Activated CD4-positive, alpha-beta T cell treated with anti-CD3 and anti-CD28 coated beads, Interleukin-2, amount 50 U/mL, for 4 hours (primary cell): ENCODE data around the gene EPB41L1.

Experiments
- DNase-seq, 2 experiments: peaks; one replicate each; pipeline ENCODE4 v3.0.0-alpha.2; 2020

EPB41L1 gene

DNA sequence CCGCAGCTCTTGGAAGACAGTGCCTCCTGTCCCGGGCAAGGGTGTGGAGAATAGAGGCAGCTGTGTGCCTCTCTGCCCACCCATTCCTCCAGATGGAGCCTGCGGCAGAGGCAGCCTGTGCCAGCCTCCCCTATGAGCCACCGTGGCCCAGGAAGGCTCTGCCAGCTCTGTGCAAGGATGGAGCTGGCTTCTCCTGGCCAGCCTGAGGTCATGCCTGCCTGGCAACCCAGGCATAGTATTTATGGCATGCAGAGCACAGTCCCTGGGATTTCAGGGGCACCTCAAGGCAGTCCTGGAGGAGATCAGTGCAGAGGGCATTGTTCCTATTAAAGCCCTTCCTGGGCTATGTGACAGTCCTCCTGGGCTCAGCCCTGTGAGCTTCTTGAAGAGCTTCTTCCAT, 1.5 kb downstream of the EPB41L1 start:
- DNase-seq = no peak

DNA sequence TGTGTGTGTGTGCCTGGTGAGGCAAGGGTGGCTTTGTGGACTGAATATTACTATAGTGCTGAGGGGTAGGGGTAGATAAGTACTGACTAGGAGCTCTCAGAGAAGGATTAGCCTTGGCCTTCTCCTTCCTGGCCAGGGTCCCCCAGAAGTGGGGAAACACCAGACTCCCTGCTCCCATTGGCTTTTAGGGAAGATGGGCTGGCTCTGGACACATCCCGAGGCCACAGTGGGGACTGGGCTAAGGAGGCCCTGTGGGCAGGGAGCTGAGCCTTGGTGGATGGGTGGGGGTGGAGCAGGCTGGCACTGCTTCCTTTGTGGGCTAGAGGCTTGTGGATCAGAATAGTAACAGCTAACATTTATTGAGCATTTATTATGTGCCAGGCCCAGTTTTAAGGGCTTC, 3.1 kb downstream of the EPB41L1 start:
- no peak for DNase-seq

DNA sequence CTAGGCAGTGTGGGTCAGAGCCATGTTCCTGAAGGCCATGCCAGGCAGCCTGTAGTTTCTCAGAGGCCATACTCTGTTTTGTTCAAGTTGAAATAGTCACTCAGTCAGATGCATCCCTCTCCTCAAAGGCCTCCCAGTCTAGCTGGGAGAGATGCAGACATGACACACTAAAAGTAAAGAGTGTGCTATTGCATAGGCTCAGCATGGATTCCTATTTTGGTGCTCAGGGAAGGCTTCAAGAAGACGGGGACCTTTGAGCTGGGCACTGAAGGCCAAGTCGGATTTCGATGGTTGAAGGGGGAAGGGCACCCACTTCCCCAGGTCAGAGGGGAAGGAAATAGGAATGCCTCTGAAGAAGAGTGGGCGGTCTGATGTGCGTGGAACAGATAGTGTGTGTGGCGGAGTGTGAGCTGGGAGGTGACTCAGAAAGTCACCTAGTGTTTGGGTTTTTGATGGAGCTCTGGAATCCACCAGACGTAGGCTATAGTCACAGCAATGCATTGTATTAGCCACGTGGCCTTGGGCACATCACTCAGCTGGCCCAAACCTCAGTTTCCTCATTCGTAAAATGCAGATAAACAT, 3.7 kb downstream of the EPB41L1 start:
- DNase-seq = no peak

DNA sequence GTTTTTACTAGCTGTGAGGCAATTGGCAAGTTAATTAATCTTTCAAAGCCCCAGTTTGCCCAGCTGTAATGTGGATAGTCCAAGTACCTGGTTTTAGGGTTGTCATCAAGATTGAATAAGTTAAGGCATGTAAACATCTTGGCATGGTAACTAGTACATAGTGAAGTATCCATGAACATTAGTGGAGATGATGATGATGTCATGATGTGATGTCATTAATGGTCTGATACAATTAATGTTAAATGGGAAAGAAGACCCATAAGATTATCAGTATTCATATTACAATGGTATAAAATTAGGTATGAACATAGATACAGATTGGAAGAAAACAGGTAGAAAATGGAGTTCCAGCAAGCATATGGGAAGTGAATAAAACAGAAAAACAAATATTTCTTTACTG, 5.3 kb downstream of the EPB41L1 start:
- DNase-seq = no peak

DNA sequence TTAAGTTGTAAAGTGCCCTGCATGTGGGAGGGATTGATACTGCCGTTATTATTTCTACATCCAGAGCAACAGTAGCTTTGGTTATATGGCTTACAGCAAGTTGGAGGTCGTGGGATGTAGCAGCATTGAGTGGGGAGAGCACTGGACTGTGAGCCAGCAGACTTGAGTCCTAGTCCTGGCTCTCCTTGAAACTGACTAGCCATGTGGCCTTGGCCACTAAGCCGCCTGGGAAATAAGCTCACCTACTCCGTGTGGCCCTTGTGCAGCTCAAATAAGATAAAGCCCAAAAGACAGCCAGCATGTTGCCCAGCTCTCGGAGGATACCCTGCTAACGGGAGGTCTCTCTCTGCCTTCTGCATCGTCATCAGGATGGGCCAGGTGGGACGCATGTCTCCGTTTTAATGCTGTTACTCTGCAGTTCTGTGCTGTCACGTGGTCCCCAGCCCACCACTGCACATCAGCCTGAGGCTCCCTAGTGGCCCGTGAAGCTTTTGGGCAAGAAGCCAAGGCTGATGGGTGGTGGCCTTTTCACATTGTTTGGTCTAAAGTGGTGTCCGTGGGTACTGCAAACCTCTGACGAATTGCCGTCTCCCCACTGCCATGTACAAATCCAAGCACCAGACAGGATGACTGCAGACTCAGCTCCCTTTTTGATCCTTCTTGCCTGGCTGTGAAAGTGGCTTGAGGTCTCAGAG, 7.9 kb downstream of the EPB41L1 start:
- DNase-seq = no peak

DNA sequence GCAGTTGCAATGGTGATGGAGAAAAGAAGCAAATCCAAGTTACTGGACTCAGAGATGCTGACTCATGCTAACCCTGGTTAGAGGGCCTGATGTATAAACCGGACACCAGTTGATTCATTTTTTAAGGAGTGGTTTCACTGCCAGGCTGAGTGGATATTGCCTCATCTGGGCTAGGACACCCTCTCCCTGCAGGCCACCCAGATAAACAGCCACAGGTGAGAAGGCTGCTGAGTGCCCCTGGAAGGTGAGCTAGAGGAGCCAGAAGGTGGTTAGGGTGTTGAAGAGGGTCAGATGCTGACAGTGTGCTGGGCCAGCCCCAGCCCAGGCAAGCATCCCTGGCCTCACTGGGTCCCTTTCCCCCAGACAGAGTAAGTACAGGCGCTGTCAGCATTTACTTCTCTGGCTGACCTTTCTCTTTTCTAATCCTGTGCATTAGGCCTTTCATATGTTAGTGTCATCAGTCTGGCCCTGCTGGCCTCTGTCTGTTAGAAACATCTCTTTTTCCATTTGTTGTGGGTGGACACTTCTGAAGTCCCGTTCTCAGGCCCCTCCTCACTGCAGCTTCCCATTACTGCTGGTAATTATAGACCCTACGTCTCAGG, 13.5 kb downstream of the EPB41L1 start:
- DNase-seq = no peak

DNA sequence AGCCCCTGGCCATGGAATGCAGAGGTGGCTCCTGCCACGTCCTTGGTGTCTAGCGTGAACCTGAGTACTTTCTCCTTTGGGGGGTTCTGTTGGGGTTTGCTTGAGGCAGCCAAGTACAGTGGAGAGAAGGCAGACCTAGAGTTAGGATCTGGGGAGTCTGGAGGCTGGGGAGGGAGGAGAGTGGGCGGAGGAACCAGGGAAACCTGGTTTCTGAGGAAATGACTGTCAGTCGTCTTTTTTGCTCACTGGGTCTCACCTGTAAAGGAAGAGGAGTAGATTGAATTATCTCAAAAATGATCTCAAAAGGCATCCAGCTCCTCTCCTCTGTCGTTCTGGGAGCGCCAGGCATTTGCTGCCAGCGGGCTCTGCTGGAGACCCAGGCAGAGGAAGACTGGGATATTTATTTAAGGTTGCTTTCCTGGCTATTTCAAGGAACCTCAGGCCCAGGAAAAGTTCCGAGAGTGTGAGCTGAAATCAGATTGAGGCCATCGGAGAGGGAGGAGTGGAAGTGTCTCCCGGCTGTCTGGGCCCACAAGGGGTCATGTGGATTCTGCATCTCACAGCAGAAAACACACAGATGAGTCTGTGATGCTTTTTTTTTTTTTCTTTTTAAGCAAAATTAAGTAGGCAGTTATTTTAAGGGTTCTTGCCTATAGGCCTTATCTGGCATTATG, 16.1 kb downstream of the EPB41L1 start:
- no peak for DNase-seq

DNA sequence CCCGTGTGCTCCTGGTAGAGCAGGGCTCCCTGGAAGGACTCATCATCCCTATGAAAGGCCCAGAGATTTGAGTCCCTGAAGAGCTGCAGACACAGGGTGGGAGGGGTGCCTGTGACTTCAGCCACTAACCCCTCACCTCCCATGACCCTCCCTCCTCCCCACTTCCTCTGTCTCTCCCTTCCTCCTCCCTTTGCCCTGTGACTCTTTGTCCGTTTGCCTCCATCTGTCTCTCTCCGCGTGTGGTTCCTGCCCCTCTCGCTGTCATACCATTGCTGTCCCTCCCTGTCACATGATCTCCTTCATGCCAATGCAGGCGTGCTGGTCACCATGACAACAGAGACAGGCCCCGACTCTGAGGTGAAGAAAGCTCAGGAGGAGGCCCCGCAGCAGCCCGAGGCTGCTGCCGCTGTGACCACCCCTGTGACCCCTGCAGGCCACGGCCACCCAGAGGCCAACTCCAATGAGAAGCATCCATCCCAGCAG, 19.0 kb downstream of the EPB41L1 start:
- DNase-seq = no peak

DNA sequence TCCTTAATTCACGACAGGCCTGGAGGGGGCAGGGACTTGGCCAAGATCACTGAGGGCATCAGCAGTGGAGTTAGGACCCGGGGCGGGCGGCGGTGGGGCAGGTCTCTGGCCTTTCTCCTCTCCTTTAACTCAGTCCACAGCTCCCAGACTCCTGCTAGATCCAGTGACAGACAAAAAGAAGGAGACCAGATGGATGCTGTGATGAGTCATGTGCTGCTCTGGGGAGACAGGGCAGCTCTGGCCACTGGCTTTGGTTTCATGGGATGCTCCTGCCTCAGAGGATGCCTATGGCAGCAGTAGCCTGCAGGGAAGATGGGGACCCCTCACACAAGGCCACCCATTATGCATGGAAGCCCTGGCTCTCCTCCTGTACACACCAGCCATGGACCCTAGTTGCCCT, 20.5 kb downstream of the EPB41L1 start:
- DNase-seq = no peak

DNA sequence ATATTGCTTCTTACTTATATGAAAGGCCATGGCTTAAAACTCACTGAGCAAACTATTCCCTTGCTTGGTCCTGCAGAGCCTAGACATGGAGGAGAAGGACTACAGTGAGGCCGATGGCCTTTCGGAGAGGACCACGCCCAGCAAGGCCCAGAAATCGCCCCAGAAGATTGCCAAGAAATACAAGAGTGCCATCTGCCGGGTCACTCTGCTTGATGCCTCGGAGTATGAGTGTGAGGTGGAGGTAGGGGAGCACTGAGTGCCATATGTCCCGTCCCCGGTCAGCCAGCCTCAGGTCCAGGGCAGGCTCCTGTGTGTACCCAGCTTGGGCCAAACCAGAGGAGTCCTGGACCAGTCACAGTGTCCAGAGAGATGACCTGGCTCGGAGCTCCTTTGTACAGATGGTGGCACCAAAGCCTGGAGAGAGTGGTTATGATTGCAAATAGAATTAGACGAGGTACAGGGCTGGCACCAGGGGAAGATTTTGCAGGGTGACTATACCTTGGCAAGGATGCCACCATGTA, 21.0 kb downstream of the EPB41L1 start:
- no peak for DNase-seq

DNA sequence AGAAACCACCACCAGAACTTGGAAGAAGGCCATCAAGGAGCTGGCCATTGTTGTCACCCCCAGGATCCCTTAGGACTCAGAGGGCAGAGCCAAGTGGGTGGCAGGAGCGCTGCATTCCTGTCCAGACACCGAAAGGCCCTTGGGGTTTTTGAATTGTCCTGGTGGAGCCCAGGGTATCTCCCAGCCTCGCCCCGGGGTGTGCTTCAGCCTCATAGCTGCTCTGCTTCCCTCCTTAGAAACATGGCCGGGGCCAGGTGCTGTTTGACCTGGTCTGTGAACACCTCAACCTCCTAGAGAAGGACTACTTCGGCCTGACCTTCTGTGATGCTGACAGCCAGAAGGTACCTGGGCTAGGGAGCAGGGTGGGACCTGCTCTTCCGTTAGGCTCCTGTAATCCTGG, 23.2 kb downstream of the EPB41L1 start:
- DNase-seq = no peak

DNA sequence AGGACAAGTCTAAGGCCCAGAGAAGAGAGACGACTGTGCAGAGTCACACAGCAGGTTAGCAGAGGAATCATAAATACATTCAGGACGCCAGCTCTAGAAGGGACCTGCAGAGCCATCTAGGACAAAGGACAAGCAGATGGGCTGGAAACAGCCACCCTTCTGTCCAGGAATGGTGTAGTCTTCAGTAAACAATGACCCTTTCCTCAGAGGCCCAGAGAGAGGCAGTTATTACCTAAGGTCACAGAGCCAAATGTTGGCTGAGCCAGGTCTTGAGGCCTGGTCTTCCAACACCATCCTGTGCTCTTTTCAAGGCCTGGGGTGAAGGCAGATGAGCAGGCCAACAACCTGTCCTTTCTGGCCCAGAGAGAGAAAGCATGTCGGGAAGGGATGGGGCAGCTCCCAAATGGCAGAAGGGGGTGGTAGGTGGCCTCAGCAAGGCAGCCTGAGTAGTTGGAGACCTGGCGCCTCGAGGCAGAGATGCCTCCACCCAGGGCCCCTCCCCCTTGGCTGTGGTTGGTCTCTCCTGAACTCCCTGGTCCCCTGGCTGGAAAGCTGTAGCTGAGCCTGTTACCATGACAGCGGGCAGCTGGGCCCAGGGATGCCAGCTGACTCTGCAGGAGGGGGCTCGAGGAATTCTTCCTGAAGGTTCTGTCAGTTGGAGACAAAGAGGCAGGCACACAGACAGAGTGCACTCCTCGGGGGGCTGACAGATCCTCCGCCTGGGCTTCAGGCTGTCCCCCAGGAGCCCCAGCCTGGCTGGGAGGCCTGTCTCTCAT, 24.8 kb downstream of the EPB41L1 start:
- DNase-seq = no peak

DNA sequence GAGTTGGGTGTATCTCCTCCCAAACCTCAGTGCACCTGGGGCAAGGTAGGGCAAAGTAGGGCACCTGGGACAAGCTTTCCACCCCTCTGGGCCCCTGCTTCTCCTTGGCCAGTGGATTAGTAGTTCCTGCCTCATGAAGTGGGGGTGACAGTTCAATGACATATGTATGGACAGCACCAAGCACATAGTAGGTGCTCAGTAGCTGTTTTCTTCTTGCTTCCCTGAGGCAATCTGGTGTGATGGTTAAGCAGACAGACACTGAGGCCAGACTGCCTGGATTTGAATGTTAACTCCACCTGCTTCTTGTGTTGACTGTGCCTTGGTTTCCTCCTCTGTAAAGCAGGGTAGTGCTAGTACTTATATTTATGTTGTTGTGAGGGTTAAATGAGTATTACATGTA, 25.8 kb downstream of the EPB41L1 start:
- no peak for DNase-seq

DNA sequence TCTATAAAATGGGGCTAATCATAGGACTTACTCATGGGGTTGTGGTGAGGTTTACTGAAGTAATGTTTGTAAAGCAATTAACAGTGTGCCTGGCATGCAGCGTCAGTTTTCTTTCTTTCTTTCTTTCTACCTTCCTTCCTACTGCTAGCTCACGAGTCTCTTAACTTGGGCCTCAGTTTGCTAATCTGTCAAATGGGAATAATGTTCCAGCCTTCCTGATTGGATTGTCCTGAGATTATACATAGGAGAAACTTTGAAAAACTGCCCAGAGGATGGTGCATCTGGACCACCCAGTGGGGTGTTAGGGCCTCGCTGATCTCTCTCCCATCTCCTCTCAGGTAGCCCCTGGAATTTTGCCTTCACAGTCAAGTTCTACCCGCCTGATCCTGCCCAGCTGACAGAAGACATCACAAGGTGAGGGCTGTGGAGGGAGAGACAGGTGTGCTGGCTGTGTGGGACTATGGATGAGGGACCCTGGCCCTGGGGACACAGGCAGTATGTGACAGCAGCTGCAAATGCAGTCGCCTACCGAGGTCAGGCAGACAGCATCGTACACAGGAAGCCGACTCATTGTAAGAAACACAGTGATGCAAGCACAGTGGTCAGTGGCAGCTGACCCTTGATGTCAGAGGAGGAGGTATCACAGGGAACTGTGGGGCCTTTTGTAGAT, 27.5 kb downstream of the EPB41L1 start:
- no peak for DNase-seq

DNA sequence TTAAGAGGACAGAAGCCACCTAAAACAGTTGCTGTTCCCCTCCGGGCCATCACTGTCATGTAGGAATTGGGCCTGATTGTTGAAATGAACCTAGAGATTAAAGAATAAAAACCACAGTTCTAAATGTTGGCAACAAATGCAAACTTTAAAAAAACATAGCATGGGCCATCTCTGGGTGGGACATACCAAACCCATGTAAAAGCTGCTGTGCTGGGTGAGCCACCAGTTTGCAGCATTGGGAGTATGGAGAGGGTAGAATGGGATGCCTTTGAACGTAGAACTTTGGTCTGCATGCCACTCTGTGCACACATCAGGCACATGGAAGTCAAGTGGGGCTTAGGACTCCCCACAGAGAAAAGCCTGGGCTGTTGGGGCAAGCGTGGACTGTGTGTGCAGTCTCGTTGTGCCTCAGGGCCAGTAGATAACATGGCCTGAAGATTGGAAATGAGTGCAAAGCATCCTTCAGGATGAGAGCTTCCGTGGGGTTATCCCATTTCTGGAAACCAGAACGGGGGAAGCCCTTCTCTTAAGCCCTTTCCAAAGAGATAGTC, 28.1 kb downstream of the EPB41L1 start:
- DNase-seq = no peak

DNA sequence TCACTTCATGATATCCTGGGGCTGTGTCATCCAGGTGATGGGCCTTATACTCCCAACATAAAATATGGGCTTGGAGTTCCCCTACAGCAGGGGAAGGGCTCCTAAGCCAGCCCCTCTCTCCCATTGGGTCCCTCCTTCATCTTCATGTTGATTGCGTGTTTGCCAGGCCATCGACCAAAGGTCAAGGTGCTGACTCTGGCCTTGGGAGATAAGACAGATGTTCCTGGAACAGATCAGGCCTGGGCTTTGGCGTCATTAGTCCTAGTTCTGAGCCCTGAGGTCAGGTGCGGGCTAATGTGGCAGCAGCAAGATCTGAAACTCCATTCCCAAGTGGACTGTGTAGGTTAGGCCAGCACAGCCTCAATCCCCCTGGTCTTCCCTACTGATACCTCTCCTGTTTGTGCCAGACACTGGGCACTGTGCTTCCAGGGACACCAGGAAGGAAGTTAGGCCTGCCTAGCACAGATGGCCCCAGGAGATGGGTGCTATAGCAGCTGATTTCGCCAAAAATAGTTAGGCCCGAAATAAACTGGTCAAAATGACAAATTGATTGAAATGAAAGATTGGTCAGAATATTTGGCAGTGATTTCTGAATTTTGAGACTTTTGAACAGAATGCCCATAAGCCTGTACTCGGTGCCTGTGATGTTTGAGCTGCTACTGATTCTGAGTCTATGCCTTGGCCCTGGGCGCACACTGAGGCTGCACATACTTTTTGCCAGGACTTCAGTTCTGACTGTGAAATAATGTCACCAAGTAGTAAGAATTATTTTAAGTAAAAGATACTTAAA, 28.8 kb downstream of the EPB41L1 start:
- DNase-seq = no peak

DNA sequence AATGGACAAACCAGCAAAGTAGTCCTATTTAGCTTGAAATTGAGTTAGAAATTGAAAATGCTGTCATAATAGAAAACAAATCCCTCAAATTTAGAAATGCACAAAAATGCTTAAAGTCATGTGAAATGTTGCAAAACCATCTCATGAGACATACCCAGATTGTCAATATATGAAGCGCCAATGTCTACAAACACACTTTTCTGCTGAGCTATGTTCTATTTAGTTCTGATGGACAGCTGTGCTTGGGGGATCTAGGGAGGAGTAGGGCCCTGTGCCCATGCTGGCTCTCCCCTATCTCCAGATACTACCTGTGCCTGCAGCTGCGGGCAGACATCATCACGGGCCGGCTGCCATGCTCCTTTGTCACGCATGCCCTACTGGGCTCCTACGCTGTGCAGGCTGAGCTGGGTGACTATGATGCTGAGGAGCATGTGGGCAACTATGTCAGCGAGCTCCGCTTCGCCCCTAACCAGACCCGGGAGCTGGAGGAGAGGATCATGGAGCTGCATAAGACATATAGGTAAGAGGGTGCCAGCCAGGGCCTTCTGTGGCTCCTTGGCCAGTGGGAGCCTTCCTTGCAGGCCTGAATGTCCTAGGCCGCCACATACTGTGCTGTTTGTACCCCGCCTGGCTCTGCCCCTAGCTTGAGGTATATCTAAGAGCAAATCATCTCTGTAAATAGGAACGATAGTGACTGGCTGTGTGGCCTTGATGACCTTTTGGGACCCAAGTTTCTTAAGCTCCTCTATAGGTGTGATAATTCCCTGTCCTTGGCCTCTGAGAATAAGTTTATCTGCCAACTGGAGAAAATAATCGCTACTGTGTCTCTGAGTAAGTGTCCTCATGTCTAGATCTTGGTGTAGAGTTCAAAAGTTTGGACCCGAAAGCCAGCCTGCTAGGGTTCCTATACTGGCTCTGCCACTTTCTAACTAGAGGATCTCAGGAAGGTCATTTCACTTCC, 30.6 kb downstream of the EPB41L1 start:
- no peak for DNase-seq

DNA sequence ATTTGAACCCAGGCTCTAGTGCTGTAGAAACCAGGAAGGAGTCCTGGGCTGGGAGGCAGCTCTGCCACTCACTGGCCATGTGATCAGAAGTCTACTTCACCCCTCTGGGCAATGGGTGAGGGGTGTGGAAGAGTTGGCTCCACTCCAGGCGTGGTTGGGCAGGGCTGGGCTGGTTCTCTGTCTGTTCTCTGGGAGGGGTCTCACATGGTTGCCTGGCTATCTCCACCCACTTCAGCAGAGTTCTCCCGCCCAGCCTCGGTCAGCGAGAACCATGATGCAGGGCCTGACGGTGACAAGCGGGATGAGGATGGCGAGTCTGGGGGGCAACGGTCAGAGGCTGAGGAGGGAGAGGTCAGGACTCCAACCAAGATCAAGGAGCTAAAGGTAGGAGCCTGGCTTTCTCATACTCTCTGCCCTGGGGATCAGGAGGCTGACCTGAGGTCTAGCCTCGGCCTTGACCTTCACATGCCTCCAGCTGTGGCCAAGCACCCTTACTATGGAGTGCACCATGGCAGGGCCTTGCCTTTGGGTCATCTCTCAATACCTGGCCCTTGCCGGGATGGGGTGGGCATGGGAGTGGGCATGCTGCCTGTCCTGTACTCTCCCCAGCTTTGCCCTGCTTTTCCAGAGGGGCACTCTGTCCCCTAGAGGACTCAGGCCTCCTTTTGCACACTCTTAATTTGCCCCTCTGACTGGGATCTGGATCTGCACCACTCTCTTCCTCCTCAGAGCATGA, 39.6 kb downstream of the EPB41L1 start:
- no peak for DNase-seq

DNA sequence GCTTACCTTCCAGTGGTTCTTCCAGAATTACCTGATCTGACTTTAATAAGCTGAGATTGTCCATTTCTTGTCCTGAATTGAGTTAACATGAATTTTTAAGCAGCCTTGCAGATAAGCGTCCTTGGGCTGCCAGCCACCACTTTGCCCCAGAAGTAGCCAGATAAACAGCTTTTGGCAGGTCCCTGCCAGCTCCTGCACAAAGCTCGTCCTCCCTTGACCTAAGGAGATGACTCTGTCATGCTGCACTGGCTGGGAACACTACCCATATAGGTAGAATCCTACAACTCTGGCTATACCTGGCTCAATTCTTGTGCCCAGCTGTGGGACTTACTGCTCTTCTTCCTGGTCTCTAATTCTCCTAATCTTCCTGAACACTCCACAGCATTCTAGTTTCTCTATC, 42.1 kb downstream of the EPB41L1 start:
- DNase-seq = no peak
